CD4-positive, alpha-beta memory T cell (primary cell): ENCODE results near the gene BTD. TPM values are rescaled to one million over a fixed set of nuclear protein-coding genes. Genes with fewer than 3 reads are reported as not detected.

Experiments used
- CTCF ChIA-PET: fragments of 350-600 bp; sonication (Branson Sonifier 250); formaldehyde crosslinking; loops from one replicate; lab custom pipeline; 2021; ENCODE audit warnings: inconsistent platforms; ENCODE audit not compliant: partially characterized antibody; lab: Charles Lee
- POLR2A ChIA-PET: fragments of 350-600 bp; sonication (Branson Sonifier 250); formaldehyde crosslinking; loops from one replicate; lab custom pipeline; 2021; ENCODE audit not compliant: partially characterized antibody; lab: Charles Lee
- DNase-seq, 5 donors: peaks; one replicate each; pipeline versions ENCODE4 v3.0.0 to v3.0.0-alpha.2; 2020 to 2022; ENCODE audit warnings: mixed read lengths in 1 of 5
- H3K27ac ChIP-seq: one replicate; pipeline ENCODE4 v1.7.0; 2013; ENCODE audit warnings: low read depth, low read length
- H3K27me3 ChIP-seq: 2 replicates; pipeline ENCODE4 v1.7.0; 2013; ENCODE audit warnings: mild to moderate bottlenecking, low read length, moderate library complexity; ENCODE audit not compliant: insufficient read depth
- H3K36me3 ChIP-seq: 2 replicates; pipeline ENCODE4 v1.7.0; 2013; ENCODE audit warnings: mild to moderate bottlenecking, low read length, moderate library complexity; ENCODE audit not compliant: insufficient read depth
- H3K4me1 ChIP-seq: 2 replicates; pipeline ENCODE4 v1.7.0; 2013; ENCODE audit warnings: mild to moderate bottlenecking, low read length, moderate library complexity; ENCODE audit not compliant: insufficient read depth
- H3K4me3 ChIP-seq, 2 donors: one replicate each; pipeline ENCODE4 v1.7.0; 2013; ENCODE audit warnings: low read length in 2 of 2, mild to moderate bottlenecking in 1 of 2
- H3K9me3 ChIP-seq, 2 donors: one replicate each; pipeline ENCODE4 v1.7.0; 2013; ENCODE audit warnings: low read length in 2 of 2, control low read depth in 1 of 2; ENCODE audit not compliant: control insufficient read depth in 1 of 2
- H3K27ac Mint-ChIP-seq, 7 donors: one replicate each; pipeline ENCODE4 v1.8.0; 2020 to 2021; ENCODE audit warnings: mixed read lengths in 7 of 7, mild to moderate bottlenecking in 6 of 7, inconsistent platforms in 3 of 7, moderate library complexity in 3 of 7
- H3K27me3 Mint-ChIP-seq, 2 donors: one replicate each; pipeline ENCODE4 v1.8.0; 2020 to 2021; ENCODE audit warnings: mixed read lengths in 2 of 2
- H3K36me3 Mint-ChIP-seq, 2 donors: one replicate each; pipeline ENCODE4 v1.8.0; 2020 to 2021; ENCODE audit warnings: mixed read lengths in 2 of 2, inconsistent platforms in 1 of 2, mild to moderate bottlenecking in 1 of 2
- H3K4me1 Mint-ChIP-seq, 4 donors: one replicate each; pipeline ENCODE4 v1.8.0; 2020 to 2021; ENCODE audit warnings: mixed read lengths in 4 of 4, mild to moderate bottlenecking in 1 of 4
- H3K4me3 Mint-ChIP-seq, 8 donors: one replicate each; pipeline ENCODE4 v1.8.0; 2020 to 2021; ENCODE audit warnings: mixed read lengths in 8 of 8, mild to moderate bottlenecking in 7 of 8, moderate library complexity in 6 of 8, inconsistent platforms in 3 of 8
- H3K9me3 Mint-ChIP-seq, 8 donors: one replicate each; pipeline ENCODE4 v1.8.0; 2020 to 2021; ENCODE audit warnings: mixed read lengths in 8 of 8, mild to moderate bottlenecking in 5 of 8, inconsistent platforms in 3 of 8, moderate library complexity in 1 of 8
- intact Hi-C: fragments of 100-400 bp; cut with micrococcal nuclease; formaldehyde crosslinking; loops from one replicate; pipeline ENCODE4 v1.15.1; 2023
- polyA plus RNA-seq, 2 donors: library from polyadenylated mRNA; unstranded; fragments of 300-500 nt; fragmentation: Illumina TruSeq; gene quantifications; one replicate each; pipeline ENCODE4 v1.2.3, GENCODE V29; 2021
- total RNA-seq, 2 experiments: library from RNA; stranded (reverse); gene quantifications; one replicate each; pipeline ENCODE4 v1.2.3, GENCODE V29; 2021

BTD gene
- total and polyA plus RNA-seq, 4 experiments from 2014 or later: 23.4 to 40.5 (median 25.5) TPM

DNA sequence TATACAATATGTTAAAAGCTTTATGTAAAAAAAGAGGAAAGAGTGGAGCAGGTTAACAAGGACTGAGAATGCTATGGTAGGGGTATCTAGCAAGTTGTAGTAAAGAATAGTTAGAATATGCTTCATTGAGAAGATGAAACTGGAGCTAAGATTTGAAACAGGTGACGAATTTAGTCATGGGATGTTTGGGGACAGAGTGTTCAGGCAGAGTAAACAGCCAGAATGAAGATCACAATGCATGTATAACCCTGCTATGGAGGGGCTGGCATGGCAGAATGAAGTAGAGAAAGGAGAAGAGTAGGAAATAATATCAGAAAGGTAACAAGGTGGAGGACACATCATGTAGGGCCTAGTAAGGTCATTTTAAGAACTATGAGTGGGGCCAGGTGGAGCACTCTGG lies 72.0 kb downstream of the BTD start:
- no peak overlapping the region for H3K27ac Mint-ChIP-seq
- ChIA-PET CTCF (interaction anchor here (0.6 kb wide), 1 partner anchor 217 kb away, joined by 3 read pairs; no protein-coding TSS in a partner anchor), POLR2A (no interaction called here)
- no peak overlapping the region for H3K4me3 Mint-ChIP-seq
- Histone ChIP-seq H3K4me1 (no peaks in the 10 kb centered on the region), H3K27ac (no peak overlapping the region), H3K27me3 (no peaks in the 10 kb centered on the region), H3K4me3 (no peak overlapping the region), H3K9me3 (no peaks in the 10 kb centered on the region), H3K36me3 (peaks cover 33% of the 10 kb centered on the region)
- peaks cover 27 to 35% of the 10 kb centered on the region in 2 donors for H3K36me3 Mint-ChIP-seq
- no peaks in the 10 kb centered on the region for H3K27me3 Mint-ChIP-seq
- intact Hi-C loops: no loop called here
- no peak for DNase-seq
- H3K9me3 Mint-ChIP-seq: no peaks in the 10 kb centered on the region
- H3K4me1 Mint-ChIP-seq: peaks cover 3 to 10% (median 6%) of the 10 kb centered on the region in 4 donors

DNA sequence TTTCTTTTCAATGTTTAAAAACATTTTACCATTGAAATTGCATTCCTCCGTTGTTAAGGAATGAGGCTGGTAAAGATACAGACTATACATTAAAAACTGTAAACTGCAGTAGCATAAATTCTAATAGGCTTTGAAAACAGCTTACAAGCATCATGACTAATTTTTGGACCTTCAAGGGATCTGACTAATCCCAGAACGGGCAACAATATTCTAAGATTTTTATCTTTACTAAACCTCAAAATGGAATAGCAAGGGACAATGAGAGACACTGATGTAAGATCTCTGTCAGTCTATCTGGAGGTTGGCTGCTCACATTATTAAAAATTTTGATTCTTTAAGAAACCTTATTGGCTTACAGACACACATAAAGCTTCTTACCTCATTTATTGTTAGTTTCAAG lies 74.7 kb downstream of the BTD start:
- no peaks in the 10 kb centered on the region for H3K27me3 Mint-ChIP-seq
- H3K4me1 Mint-ChIP-seq: peaks cover 0 to under 1% (median 0%) of the 10 kb centered on the region in 4 donors
- no peak overlapping the region for H3K4me3 Mint-ChIP-seq
- H3K27ac Mint-ChIP-seq: no peak overlapping the region
- Histone ChIP-seq H3K27ac (no peak overlapping the region), H3K4me1 (no peaks in the 10 kb centered on the region), H3K36me3 (peaks cover 35% of the 10 kb centered on the region), H3K9me3 (no peaks in the 10 kb centered on the region), H3K4me3 (no peak overlapping the region), H3K27me3 (no peaks in the 10 kb centered on the region)
- intact Hi-C loops: no loop called here
- ChIA-PET CTCF (interaction anchor here (0.9 to 1.1 kb wide), 2 partner anchors 9 to 37 kb away, joined by 3 read pairs; no protein-coding TSS in a partner anchor), POLR2A (interaction anchor here (0.7 kb wide), 1 partner anchor 29 kb away, joined by 3 read pairs; no protein-coding TSS in a partner anchor)
- DNase-seq: no peak
- H3K9me3 Mint-ChIP-seq: no peaks in the 10 kb centered on the region
- peaks cover 20 to 29% of the 10 kb centered on the region in 2 donors for H3K36me3 Mint-ChIP-seq

DNA sequence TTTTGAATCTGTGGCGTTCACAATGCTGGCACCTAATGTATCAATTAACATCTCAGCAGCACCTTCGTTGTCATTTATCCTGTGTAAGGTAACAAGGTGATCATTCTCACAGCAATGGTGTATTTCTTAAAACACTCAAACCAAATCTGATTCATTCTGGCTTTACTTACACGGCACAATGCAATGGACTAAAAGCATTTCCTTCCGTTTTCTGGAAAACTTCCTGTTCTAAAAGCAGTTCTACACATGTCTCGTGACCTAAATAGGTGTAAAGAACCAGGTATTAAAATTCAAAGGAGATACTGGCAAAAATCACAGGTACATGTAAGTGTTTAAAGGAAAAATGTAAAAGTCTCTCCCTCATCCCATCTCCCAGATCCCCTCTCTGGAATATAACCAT lies 77.8 kb downstream of the BTD start:
- no peak overlapping the region for H3K4me3 Mint-ChIP-seq
- no peak overlapping the region for H3K4me3 ChIP-seq
- intact Hi-C loops: no loop called here
- H3K27me3 ChIP-seq: no peaks in the 10 kb centered on the region
- no peaks in the 10 kb centered on the region for H3K27me3 Mint-ChIP-seq
- H3K4me1 ChIP-seq: no peaks in the 10 kb centered on the region
- H3K36me3 ChIP-seq: peaks cover 35% of the 10 kb centered on the region
- no peak overlapping the region for H3K27ac Mint-ChIP-seq
- CTCF ChIA-PET: interaction anchor here (1.4 kb wide), 1 partner anchor 49 kb away, joined by 4 read pairs; no protein-coding TSS in a partner anchor
- H3K36me3 Mint-ChIP-seq: peaks cover 30 to 44% of the 10 kb centered on the region in 2 donors
- no peak overlapping the region for H3K27ac ChIP-seq
- no peaks in the 10 kb centered on the region for H3K9me3 Mint-ChIP-seq
- H3K4me1 Mint-ChIP-seq: peaks cover 0 to 1% (median 0%) of the 10 kb centered on the region in 4 donors
- no peaks in the 10 kb centered on the region for H3K9me3 ChIP-seq
- no peak for DNase-seq
- POLR2A ChIA-PET: no interaction called here

DNA sequence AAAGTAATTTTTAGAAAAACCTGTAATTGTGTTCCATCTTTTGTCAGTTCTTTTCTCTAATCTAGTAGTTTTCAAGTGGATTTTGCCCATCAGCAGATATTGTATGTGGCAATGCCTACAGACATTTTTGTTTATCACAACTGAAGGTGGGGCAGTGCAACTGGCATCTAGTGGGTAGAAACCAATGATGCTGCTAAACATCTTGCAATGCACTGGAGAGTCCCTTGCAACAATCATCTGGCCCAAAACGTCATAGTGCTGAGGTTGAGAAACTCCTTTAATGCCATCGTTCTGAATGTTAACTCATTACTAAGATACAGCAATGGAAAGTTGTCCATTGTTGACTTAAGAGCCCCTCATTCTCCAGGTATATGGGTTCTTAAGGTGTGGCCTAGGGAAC lies 80.1 kb downstream of the BTD start:
- peak overlapping the region in 2 of 7 donors; percentile 29 to 37 for H3K27ac Mint-ChIP-seq
- Histone ChIP-seq H3K27ac (no peak overlapping the region), H3K4me1 (no peaks in the 10 kb centered on the region), H3K4me3 (no peak overlapping the region), H3K36me3 (peaks cover 26% of the 10 kb centered on the region), H3K27me3 (no peaks in the 10 kb centered on the region), H3K9me3 (no peaks in the 10 kb centered on the region)
- POLR2A ChIA-PET: no interaction called here
- peaks cover 37 to 62% of the 10 kb centered on the region in 2 donors for H3K36me3 Mint-ChIP-seq
- no peaks in the 10 kb centered on the region for H3K9me3 Mint-ChIP-seq
- peaks cover 0 to 7% (median 5%) of the 10 kb centered on the region in 4 donors for H3K4me1 Mint-ChIP-seq
- intact Hi-C loops: loop anchor here (5.0 kb wide), 1 partner anchor 34 kb away; no protein-coding TSS in a partner anchor
- no peak overlapping the region for H3K4me3 Mint-ChIP-seq
- CTCF ChIA-PET: no interaction called here
- no peaks in the 10 kb centered on the region for H3K27me3 Mint-ChIP-seq
- DNase-seq: no peak

DNA sequence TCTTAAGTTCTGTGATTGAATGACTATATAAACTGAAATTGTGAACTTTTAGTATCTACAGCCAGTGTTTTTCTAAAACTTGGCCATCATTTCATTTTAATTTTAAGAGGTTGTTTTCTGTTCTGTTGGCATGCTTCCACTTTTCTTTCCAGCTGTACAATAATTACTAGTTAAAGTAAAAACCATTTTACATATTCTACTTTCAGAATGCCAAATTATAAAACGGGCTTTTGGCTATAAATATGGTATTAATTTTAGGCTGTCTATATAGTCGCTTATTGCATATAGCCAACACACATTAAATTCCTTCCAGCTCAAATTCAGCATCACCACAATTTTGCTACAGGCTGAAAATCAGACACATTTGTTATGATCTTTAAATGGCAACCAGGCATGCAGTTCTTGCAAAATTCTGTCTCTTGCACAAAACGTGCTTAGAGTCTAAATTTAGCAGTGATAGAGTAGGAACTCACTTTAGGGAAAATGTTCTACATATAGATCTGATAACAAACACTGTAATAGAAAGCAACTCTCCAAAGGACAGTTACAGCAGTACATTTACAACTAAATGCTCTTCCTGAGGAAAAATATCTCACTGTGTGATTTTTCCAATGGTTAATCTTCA lies 81.1 kb downstream of the BTD start:
- H3K36me3 Mint-ChIP-seq: peaks cover 32 to 56% of the 10 kb centered on the region in 2 donors
- no peak for DNase-seq
- ChIA-PET CTCF (no interaction called here), POLR2A (no interaction called here)
- intact Hi-C loops: loop anchor here (5.0 kb wide), 1 partner anchor 35 kb away; no protein-coding TSS in a partner anchor
- Histone ChIP-seq H3K27me3 (no peaks in the 10 kb centered on the region), H3K4me3 (no peak overlapping the region), H3K9me3 (no peaks in the 10 kb centered on the region), H3K27ac (no peak overlapping the region), H3K36me3 (peaks cover 18% of the 10 kb centered on the region), H3K4me1 (no peaks in the 10 kb centered on the region)
- H3K9me3 Mint-ChIP-seq: no peaks in the 10 kb centered on the region
- no peak overlapping the region for H3K27ac Mint-ChIP-seq
- peaks cover 0 to 7% (median 5%) of the 10 kb centered on the region in 4 donors for H3K4me1 Mint-ChIP-seq
- H3K27me3 Mint-ChIP-seq: no peaks in the 10 kb centered on the region
- H3K4me3 Mint-ChIP-seq: no peak overlapping the region

DNA sequence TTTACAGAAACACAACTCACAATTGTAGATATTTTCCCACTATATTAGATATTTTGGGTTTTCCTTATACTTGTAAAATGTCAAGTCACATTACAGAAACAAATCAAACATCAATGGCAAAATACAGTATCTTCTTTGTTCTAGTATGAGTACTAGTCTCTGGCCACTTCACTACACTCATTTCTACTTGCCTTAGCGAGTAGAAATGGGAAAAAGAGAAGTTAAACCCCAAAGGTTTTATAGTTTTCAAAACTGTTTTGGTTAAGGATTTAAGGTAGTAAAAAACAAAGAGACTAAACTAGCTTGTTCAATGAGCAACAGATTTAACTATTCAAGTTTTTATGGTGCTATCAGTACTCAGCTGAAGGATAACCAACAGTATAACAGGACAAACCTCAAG lies 81.7 kb downstream of the BTD start:
- ChIA-PET POLR2A (no interaction called here), CTCF (no interaction called here)
- H3K27ac ChIP-seq: no peak overlapping the region
- H3K4me1 Mint-ChIP-seq: peaks cover 0 to 7% (median 5%) of the 10 kb centered on the region in 4 donors
- H3K9me3 Mint-ChIP-seq: no peaks in the 10 kb centered on the region
- peaks cover 12% of the 10 kb centered on the region for H3K36me3 ChIP-seq
- no peak overlapping the region for H3K4me3 Mint-ChIP-seq
- intact Hi-C loops: loop anchor here (5.0 kb wide), 1 partner anchor 36 kb away; no protein-coding TSS in a partner anchor
- H3K4me3 ChIP-seq: no peak overlapping the region
- H3K27ac Mint-ChIP-seq: peak overlapping the region in 1 of 7 donors; percentile 27
- peaks cover 28 to 54% of the 10 kb centered on the region in 2 donors for H3K36me3 Mint-ChIP-seq
- H3K9me3 ChIP-seq: no peaks in the 10 kb centered on the region
- H3K27me3 ChIP-seq: no peaks in the 10 kb centered on the region
- H3K27me3 Mint-ChIP-seq: no peaks in the 10 kb centered on the region
- no peak for DNase-seq
- H3K4me1 ChIP-seq: no peaks in the 10 kb centered on the region

DNA sequence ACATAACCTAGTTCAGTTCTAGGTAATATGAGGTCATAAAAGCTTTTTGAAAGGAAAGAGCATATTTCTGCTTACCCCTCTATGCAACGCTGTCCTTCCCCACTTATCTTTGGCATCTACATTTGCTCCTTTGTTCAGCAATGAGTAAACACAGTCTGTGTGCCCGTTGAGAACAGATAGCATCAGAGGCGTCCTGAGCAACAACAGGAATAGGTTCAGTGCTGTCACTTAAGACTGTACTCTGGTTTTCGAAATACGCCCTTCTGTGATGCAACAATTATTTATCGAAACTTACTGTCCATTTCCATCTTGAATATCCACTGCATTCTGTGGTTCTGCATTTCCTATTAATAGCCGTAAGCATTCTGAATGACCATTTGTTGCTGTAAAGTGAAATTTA lies 84.4 kb downstream of the BTD start:
- no peaks in the 10 kb centered on the region for H3K4me1 ChIP-seq
- no peaks in the 10 kb centered on the region for H3K27me3 ChIP-seq
- Mint-ChIP-seq H3K9me3 (no peaks in the 10 kb centered on the region), H3K27ac (peak overlapping the region in 1 of 7 donors; percentile 69), H3K4me1 (peaks cover 0 to 7% (median 5%) of the 10 kb centered on the region in 4 donors), H3K27me3 (no peaks in the 10 kb centered on the region), H3K4me3 (peak overlapping the region in 1 of 8 donors; percentile 31), H3K36me3 (peaks cover 35 to 66% of the 10 kb centered on the region in 2 donors)
- H3K36me3 ChIP-seq: peaks cover 9% of the 10 kb centered on the region
- no peaks in the 10 kb centered on the region for H3K9me3 ChIP-seq
- intact Hi-C loops: loop anchor here (5.0 kb wide), 1 partner anchor 54 kb away; no protein-coding TSS in a partner anchor
- H3K4me3 ChIP-seq: no peak overlapping the region
- POLR2A ChIA-PET: no interaction called here
- peak; percentile 13 to 46 (median 22) for DNase-seq
- H3K27ac ChIP-seq: no peak overlapping the region
- CTCF ChIA-PET: no interaction called here
